Heart left ventricle (tissue), 13 donors: ENCODE results near the gene ZNF683.

Experiments used
- CTCF ChIP-seq, 12 donors: fragments of 200-600 bp; sonication (generic) in 4 of 12; IDR thresholded peaks; one replicate each; pipeline versions ENCODE4 v1.5.0 to v1.8.0; 2018 to 2022; ENCODE audit warnings: antibody characterized with exemption in 12 of 12, mild to moderate bottlenecking in 5 of 12
- POLR2A ChIP-seq, 2 donors: fragments of 450-650 bp; IDR thresholded peaks; one replicate each; pipeline ENCODE4 v1.6.1; 2017; ENCODE audit warnings: antibody characterized with exemption in 2 of 2, mild to moderate bottlenecking in 2 of 2, moderate library complexity in 2 of 2
- donor health status: ischemic (EF 13 %, LVEDD 7.1; RV severe dilation, severe dysfunction).
- donor health status: DM: no; HTN: yes; CAD: no.
- donor health status: DM: no; HTN: no; CAD: no.
- donor health status: ischemic (EF 25% LVEDD 6.9; RV normal size, moderate dysfunction).
- donor health status: ischemic (EF 25% LVEDD 5.7; RV mildly dilated, moderate dysfunction).
- donor health status: ischemic (EF 35%, LVEDD 5.7; RV mildly dilated, moderate dysfunction).
- donor health status: nonischemic (EF 11% LVEDD 7.7; RV severe dilation, severe dysfunction).
- donor health status: DM: yes; HTN: yes; CAD: no.
- donor health status: PGD.
- donor health status: ischemic (EF 29% LVEDD 5.4; RV normal size, mild dysfunction).
- donor health status: nonischemic (EF 23%, LVEDD 6.1; RV moderate dilation, normal function).

GRCh38 chr1:26401891-26402290, 29.3 kb upstream of the ZNF683 start:
- TF ChIP-seq CTCF (IDR thresholded peaks at IDR 0.05): no peak
- no peak for TF ChIP-seq POLR2A (IDR thresholded peaks at IDR 0.05)
